GOT3 (cell line): ENCODE results near the gene PGP.
A peak's percentile ranks its signal among the peaks of the same experiment; 100 is the strongest.

ENCODE experiments used
- DNase-seq: peaks from one replicate; lab custom pipeline; 2025; ENCODE audit warnings: mixed read lengths; lab: John Stamatoyannopoulos, UW

The PGP gene

DNA sequence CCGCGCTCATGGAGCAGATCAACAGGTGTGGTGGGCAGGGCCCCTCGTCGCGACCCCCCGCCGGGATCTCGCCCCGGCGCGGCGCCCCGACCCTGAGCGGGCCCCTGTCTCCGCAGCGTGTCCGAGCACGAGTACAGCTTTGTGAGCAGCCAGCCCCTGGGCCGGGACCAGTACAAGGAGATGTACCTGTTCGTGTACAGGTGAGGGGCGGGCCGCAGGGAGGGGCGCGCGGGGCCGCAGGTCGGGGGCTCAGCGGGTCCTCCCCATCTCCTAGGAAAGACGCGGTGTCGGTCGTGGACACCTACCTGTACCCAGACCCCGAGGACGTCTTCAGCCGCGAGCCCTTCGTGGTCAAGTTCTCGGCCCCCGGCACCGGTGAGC is 22.5 kb upstream of the PGP start:
- DNase-seq = no peak

DNA sequence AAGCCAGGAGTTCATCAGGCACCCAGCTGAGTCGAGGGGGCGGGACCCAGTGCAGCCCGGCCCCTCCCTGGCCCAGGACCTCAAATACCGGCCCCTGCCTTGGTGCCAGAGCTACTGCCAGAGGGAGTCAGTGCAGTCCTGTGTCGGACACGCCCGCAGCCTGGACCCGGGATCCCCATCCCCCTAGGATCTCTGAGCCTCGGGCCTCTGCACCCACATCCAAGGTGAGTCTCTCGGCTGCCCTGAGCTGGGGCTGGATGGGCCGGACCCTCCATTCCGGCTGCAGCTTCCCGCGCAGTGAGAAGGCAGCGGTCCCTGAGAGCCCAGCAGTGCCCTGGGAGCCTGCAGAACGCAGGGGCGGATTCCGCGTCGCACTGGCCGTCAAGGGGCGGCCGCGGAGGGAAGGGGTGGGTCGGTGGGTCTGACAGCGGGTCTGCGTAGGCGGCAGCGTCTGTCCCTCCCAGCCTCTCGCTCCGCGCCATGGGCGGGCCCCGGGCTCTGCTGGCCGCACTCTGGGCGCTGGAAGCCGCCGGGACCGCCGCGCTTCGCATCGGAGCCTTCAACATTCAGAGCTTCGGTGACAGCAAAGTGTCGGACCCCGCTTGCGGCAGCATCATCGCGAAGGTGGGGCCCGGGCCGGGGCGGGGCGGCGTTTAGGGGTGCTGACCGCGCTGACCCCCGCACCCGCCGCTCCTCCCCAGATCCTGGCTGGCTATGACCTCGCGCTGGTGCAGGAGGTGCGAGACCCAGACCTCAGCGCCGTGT is 21.9 kb upstream of the PGP start, which contains the start of gene DNASE1L2:
DNASE1L2 (plus strand) TSS at position 108 of the 765 bp plus-strand sequence; CDS start at position 481, 373 bp downstream.
- no peak for DNase-seq

DNA sequence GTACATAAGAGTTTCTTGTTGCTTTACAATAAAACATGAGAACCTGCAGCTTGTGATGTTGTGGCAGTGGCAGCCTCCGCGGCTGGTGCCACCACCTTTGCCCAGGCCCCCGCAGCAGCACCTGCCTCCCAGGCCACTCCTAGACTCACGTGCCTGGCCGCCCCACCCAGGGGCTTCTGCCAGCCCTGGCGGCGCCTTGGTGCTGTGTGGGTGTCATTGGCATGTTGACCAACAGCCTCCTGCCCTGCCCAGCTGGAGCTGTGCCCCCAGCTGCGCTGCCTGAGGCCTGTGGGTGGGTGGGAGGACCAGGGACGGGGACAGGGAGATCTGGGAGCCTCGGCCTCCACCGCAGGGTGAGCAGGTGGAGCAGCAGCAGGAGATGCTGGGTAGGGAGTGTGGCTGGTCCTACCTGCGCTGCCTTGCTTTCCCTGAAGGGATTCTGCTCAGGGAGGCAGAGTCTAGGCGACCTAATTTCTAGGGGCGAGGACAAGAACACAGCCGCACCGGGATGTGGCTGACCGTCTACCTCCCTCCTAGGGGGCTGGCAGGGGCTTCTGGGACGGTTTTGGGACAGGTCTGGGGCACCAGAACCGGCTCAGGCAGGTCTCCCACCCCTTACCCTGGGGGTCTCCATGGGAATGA is 21.2 kb upstream of the PGP start:
- no peak for DNase-seq

DNA sequence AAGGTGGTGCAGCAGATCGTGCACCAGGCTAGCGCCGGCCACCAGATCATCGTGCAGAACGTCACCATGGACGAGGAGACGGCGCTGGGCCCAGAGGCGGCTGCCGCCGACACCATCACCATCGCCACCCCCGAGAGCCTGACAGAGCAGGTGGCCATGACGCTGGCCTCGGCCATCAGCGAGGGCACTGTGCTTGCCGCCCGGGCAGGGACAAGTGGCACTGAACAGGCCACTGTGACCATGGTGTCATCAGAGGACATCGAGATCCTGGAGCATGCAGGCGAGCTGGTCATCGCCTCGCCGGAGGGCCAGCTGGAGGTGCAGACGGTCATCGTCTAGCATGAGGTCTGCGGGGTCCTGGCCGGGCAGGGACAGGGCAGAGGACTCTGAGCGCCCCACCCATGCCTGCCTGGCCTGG is 20.6 kb upstream of the PGP start:
- no peak for DNase-seq

GRCh38 chr16:2234813-2235170 is 20.2 kb upstream of the PGP start:
- DNase-seq = no peak

GRCh38 chr16:2233872-2234812 is 19.5 kb upstream of the PGP start:
- no peak for DNase-seq

- no peak for DNase-seq
These were observed 18.6 kb upstream of the PGP start for GRCh38 chr16:2233046-2233775.

DNA sequence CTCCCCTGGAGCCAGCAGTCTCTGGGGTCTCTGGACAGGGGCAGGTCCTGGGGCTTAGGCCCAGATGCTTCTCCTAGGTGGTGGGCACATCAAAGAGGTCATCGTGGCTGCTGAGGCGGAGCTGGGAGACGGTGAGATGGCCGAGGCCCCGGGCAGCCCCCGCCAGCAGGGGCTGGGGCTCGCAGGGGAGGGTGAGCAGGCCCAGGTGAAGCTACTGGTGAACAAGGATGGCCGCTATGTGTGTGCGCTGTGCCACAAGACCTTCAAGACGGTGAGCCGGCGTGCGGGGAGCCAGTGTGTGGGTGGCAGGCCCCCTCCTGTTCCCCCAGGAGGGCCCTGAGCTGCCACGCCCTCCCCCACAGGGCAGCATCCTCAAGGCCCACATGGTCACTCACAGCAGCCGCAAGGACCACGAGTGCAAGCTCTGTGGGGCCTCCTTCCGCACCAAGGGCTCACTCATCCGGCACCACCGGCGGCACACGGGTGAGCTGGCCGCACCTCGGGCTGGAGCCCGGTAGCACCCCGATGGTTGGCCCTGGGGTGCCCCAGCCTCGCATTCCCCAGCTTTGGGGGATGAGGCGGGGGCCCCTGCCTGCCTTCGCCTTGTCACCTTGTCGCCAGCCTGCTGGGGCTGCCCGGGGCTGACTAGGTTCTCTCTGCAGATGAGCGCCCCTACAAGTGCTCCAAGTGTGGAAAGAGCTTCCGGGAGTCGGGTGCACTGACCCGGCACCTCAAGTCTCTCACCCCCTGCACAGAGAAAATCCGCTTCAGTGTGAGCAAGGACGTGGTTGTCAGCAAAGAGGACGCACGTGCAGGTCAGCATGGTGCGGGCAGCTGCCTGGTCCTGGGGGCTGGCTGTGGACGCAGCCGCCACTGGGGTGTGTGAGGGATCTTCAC is 17.7 kb upstream of the PGP start:
- DNase-seq = no peak

GRCh38 chr16:2231016-2231931 is 16.6 kb upstream of the PGP start:
- no peak for DNase-seq

GRCh38 chr16:2230376-2230775 is 15.7 kb upstream of the PGP start:
- no peak for DNase-seq

GRCh38 chr16:2229632-2230250 is 15.1 kb upstream of the PGP start:
- no peak for DNase-seq

GRCh38 chr16:2229091-2229490 is 14.5 kb upstream of the PGP start:
- DNase-seq = no peak

- no peak for DNase-seq
These were observed 13.7 kb upstream of the PGP start for GRCh38 chr16:2228161-2228824.

DNA sequence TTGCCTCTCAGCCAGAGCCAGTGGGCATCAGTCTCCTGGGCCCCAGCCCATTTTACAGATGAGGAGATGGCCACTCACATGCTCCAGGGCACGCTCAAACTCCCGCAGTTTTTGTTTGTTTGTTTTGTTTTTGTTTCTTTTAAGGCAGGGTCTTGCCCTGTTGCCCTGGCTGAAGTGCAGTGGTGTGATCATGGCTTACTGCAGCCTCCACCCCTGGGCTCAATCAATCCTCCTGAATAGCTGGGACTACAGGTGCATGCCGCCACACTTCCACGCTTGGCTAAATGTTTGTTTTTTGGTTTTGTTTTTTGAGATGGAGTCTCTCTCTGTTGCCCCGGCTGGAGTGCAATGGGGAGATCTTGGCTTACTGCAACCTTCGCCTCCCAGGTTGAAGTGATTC is 12.3 kb upstream of the PGP start:
- no peak for DNase-seq

- DNase-seq = no peak
These were observed 11.7 kb upstream of the PGP start for GRCh38 chr16:2226245-2226793.

- DNase-seq = no peak
These were observed 9.4 kb upstream of the PGP start for GRCh38 chr16:2223942-2224486.

DNA sequence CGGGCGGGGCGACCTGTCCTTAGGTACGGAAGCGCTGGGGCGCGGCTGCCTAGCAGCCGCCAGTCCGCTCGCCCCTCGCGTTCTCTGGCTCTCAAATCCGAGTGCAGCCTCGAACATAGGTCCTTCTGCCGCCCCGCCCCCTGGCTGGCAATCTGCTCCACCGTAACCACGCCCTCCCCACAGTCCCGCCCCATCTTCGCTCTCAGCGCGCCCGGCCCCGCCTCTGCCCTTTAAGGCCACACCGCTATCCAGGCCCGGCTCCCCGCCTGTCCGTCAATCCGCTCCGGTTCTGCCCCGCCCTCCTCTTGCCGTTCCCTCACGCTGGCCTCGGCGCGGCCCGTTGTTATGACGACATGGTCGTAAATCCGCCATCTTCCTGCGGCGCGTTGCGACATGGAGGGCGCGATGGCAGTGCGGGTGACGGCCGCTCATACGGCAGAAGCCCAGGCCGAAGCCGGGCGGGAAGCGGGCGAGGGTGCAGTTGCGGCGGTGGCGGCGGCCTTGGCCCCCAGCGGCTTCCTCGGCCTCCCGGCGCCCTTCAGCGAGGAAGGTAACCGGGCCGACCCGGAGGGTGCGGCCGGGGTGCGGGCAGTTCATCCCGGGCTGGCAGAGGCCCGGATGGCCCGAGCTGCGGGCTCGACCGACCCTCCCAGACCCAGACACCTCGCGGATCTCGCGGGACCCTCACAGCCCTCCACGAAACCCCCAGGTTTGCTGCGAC is 8.7 kb upstream of the PGP start, which contains the start of gene E4F1:
E4F1 (plus strand) TSS at position 371 of the 721 bp plus-strand sequence; CDS start at position 394, 23 bp downstream.
- DNase-seq = peak; percentile 96
